Lung (tissue), 12 donors: ENCODE measurements around the gene OR2B3. TPM values are rescaled to one million over a fixed set of nuclear protein-coding genes. Genes with fewer than 3 reads are reported as not detected.

Experiments
- ATAC-seq: fragments of 200-7000 bp; cut with Tn5 transposase; one replicate; pipeline ENCODE4 v1.9.1; 2020; ENCODE audit warnings: moderate number of reproducible peaks; ENCODE audit not compliant: insufficient read depth, low FRiP score
- DNase-seq, 3 donors: peaks; one replicate each; pipeline ENCODE4 v3.0.0-alpha.2; 2013 to 2017
- H3K27ac ChIP-seq, 2 donors: one replicate each; pipeline ENCODE4 v1.5.1; 2013; ENCODE audit warnings: mild to moderate bottlenecking in 2 of 2, moderate library complexity in 2 of 2, control low read depth in 1 of 2, inconsistent platforms in 1 of 2, low read depth in 1 of 2, low read length in 1 of 2
- H3K27me3 ChIP-seq, 3 donors: one replicate each; pipeline ENCODE4 v1.5.1; 2013; ENCODE audit warnings: low read length in 2 of 3; ENCODE audit not compliant: control insufficient read depth in 3 of 3, insufficient read depth in 3 of 3
- H3K36me3 ChIP-seq, 4 donors: one replicate each; pipeline ENCODE4 v1.5.1; 2013; ENCODE audit warnings: low read length in 4 of 4, mild to moderate bottlenecking in 1 of 4, moderate library complexity in 1 of 4; ENCODE audit not compliant: control insufficient read depth in 4 of 4, insufficient read depth in 4 of 4
- H3K4me1 ChIP-seq, 5 donors: one replicate each; pipeline ENCODE4 v1.5.1; 2013; ENCODE audit warnings: low read length in 5 of 5, mild to moderate bottlenecking in 2 of 5, moderate library complexity in 1 of 5; ENCODE audit not compliant: control insufficient read depth in 5 of 5, insufficient read depth in 5 of 5
- H3K4me3 ChIP-seq: one replicate; pipeline ENCODE4 v1.5.1; 2013; ENCODE audit warnings: mild to moderate bottlenecking, control low read depth, moderate library complexity
- H3K9ac ChIP-seq, 2 donors: one replicate each; pipeline ENCODE4 v1.5.1; 2013; ENCODE audit warnings: low read length in 2 of 2, control low read depth in 1 of 2; ENCODE audit not compliant: insufficient read depth in 1 of 2
- H3K9me3 ChIP-seq, 4 donors: one replicate each; pipeline ENCODE4 v1.5.1; 2013; ENCODE audit warnings: low read length in 3 of 4, mild to moderate bottlenecking in 1 of 4, moderate library complexity in 1 of 4; ENCODE audit not compliant: control insufficient read depth in 4 of 4, insufficient read depth in 3 of 4
- CTCF ChIP-seq: IDR thresholded peaks from 2 replicates; pipeline ENCODE4 v1.5.1; 2012; ENCODE audit warnings: mild to moderate bottlenecking; ENCODE audit errors: control extremely low read depth, extremely low read depth
- WGBS, 2 donors: extraction: QIAGEN DNeasy Blood & Tissue Kit; methylation state at CpG; one replicate each; pipeline ENCODE4 v1.1.7; 2013; 5-methylcytosine and 5-hydroxymethylcytosine counted together
- polyA plus RNA-seq, 2 donors: library from polyadenylated mRNA; stranded (reverse); fragments of 200-250 nt; gene quantifications; one replicate each; pipeline ENCODE4 v1.2.1, GENCODE V29; 2013
- total RNA-seq, 2 donors: library from RNA; depleted of rRNA in 1 of 2; stranded (reverse); fragments of >200 nt in 1 of 2; gene quantifications; one replicate each; pipeline ENCODE4 v1.2.1, GENCODE V29; 2014 to 2021
- donor health status: control.
- donor health status: control.
- donor health status: Bipolar disorder and iron deficiency.
- donor health status: healthy.
- donor health status: DM: yes; HTN: yes; CAD: no.

Gene OR2B3
- total and polyA plus RNA-seq, 4 donors = not detected

- H3K36me3 ChIP-seq = no peaks in the 10 kb centered on the region
Observed at GRCh38 chr6:29045075-29045474, 42.0 kb downstream of the OR2B3 start, which contains the start of gene OR2W1. TSS of gene OR2W1 (minus strand) at chr6:29045175. CDS start at chr6:29045175, 0 bp downstream.

More at GRCh38 chr6:29045075-29045474, 42.0 kb downstream of the OR2B3 start, which contains the start of gene OR2W1:
- H3K4me3 ChIP-seq = no peak within 1 kb of the TSS
- DNase-seq (no peak), ATAC-seq (no peak)
- no peak within 1 kb of the TSS for H3K9ac ChIP-seq
- H3K27ac ChIP-seq = no peak within 1 kb of the TSS
- peaks cover 0 to 13% (median 0%) of the 10 kb centered on the region in 3 donors for H3K27me3 ChIP-seq
- no peak for TF ChIP-seq CTCF
- 77 to 93% methylated on average over 1 of the region's 1 CpG for WGBS, 2 donors
- H3K9me3 ChIP-seq = no peaks in the 10 kb centered on the region
- H3K4me1 ChIP-seq = no peaks in the 10 kb centered on the region

Other genes with a start within 250 kb of the OR2B3 start
- gene TRIM27, start 163.3 kb downstream of the OR2B3 start, total RNA-seq = 10 to 100 TPM; 47.0 to 81.9 TPM
- 10 to 100 TPM; 34.8 to 45.1 TPM for gene TRIM27, start 163.3 kb downstream of the OR2B3 start, polyA plus RNA-seq
- 1 to 10 TPM; 1.7 to 3.1 TPM for gene ZNF311, start 82.0 kb downstream of the OR2B3 start, total RNA-seq
- 1 to 10 TPM in 1 of 2 donors, under 1 TPM in 1; 0.42 to 1.0 TPM for gene ZNF311, start 82.0 kb downstream of the OR2B3 start, polyA plus RNA-seq
- not detected for gene OR2W1, start 42.1 kb downstream of the OR2B3 start, total RNA-seq
- not detected for gene OR2W1, start 42.1 kb downstream of the OR2B3 start, polyA plus RNA-seq
- gene OR2J1, start 12.2 kb upstream of the OR2B3 start, total RNA-seq = not detected
- gene OR2J1, start 12.2 kb upstream of the OR2B3 start, polyA plus RNA-seq = not detected
- gene OR2J3, start 20.7 kb upstream of the OR2B3 start, total RNA-seq = under 1 TPM in 1 of 2 donors, not detected in 1; 0.06 TPM
- gene OR2J3, start 20.7 kb upstream of the OR2B3 start, polyA plus RNA-seq = not detected
- gene OR2J2, start 83.6 kb upstream of the OR2B3 start, total RNA-seq = not detected
- not detected for gene OR2J2, start 83.6 kb upstream of the OR2B3 start, polyA plus RNA-seq
- under 1 TPM in 1 of 2 donors, not detected in 1; 0.20 TPM for gene OR14J1, start 214.4 kb upstream of the OR2B3 start, total RNA-seq
- gene OR14J1, start 214.4 kb upstream of the OR2B3 start, polyA plus RNA-seq = not detected